Sigmoid colon (tissue), 7 donors: Measurements from ENCODE around the gene CSTA. TPM values are rescaled to one million over a fixed set of nuclear protein-coding genes. Genes with fewer than 3 reads are reported as not detected.

Experiments used
- DNase-seq: peaks from one replicate; pipeline ENCODE4 v3.0.0-alpha.2; 2019
- H3K27ac ChIP-seq, 4 donors: fragments of 200-600 bp; sonication (generic); one replicate each; pipeline ENCODE4 v1.5.1; 2016 to 2019; ENCODE audit warnings: mild to moderate bottlenecking in 1 of 4
- H3K27me3 ChIP-seq, 3 donors: fragments of 200-600 bp; sonication (generic); one replicate each; pipeline ENCODE4 v1.5.1; 2019; ENCODE audit warnings: mild to moderate bottlenecking in 1 of 3
- H3K36me3 ChIP-seq, 4 donors: fragments of 200-600 bp; sonication (generic); one replicate each; pipeline ENCODE4 v1.5.1; 2016 to 2019
- H3K4me1 ChIP-seq, 4 donors: fragments of 200-600 bp; sonication (generic); one replicate each; pipeline ENCODE4 v1.5.1; 2017 to 2019
- H3K4me3 ChIP-seq, 4 donors: fragments of 200-600 bp; sonication (generic); one replicate each; pipeline ENCODE4 v1.5.1; 2017 to 2019; ENCODE audit warnings: mild to moderate bottlenecking in 2 of 4, moderate library complexity in 1 of 4
- H3K9me3 ChIP-seq, 4 donors: fragments of 200-600 bp in 3 of 4; sonication (generic) in 3 of 4; one replicate each; pipeline versions ENCODE4 v1.5.1 to v1.6.1; 2013 to 2019
- CTCF ChIP-seq, 4 experiments: fragments of 450-650 bp in 3 of 4; fragments of 200-600 bp in 1 of 4; IDR thresholded peaks; one replicate each; pipeline ENCODE4 v1.5.1; 2016 to 2019; ENCODE audit warnings: antibody characterized with exemption in 4 of 4, mild to moderate bottlenecking in 3 of 4, moderate library complexity in 2 of 4
- EP300 ChIP-seq, 4 donors: sonication (generic); formaldehyde crosslinking; IDR thresholded peaks; one replicate each; pipeline ENCODE4 v1.6.1; 2017; ENCODE audit warnings: antibody characterized with exemption in 4 of 4
- POLR2A ChIP-seq, 2 donors: fragments of 450-650 bp; IDR thresholded peaks; one replicate each; pipeline ENCODE4 v1.6.1; 2016; ENCODE audit warnings: antibody characterized with exemption in 2 of 2, mild to moderate bottlenecking in 2 of 2, moderate library complexity in 2 of 2
- POLR2AphosphoS5 ChIP-seq, 4 donors: sonication (generic); formaldehyde crosslinking; IDR thresholded peaks; one replicate each; pipeline ENCODE4 v1.6.1; 2017; ENCODE audit warnings: antibody characterized with exemption in 4 of 4
- WGBS, 2 donors: extraction: QIAGEN DNeasy Blood & Tissue Kit; methylation state at CpG; one replicate each; pipeline ENCODE4 v1.1.7; 2013; 5-methylcytosine and 5-hydroxymethylcytosine counted together
- intact Hi-C: fragments of 100-400 bp; cut with DNase I; formaldehyde crosslinking; loops from one replicate; pipeline ENCODE4 v1.15.1; 2023
- polyA plus RNA-seq, 3 donors: library from polyadenylated mRNA; stranded (reverse); fragments of 200-250 nt; gene quantifications; one replicate each; pipeline ENCODE4 v1.2.3, GENCODE V29; 2013
- total RNA-seq, 4 donors: library from RNA; depleted of rRNA; stranded (reverse); fragments of >200 nt; gene quantifications; one replicate each; pipeline ENCODE4 v1.1.0, GENCODE V29; 2016
- donor health status: healthy with polysubstance abuse.
- donor health status: Bipolar disorder and iron deficiency.
- donor health status: healthy.

CSTA gene
- total and polyA plus RNA-seq, 7 donors = 1.9 to 20.4 (median 9.9) TPM; not detected in 2

- intact Hi-C loops = no loop called here
- H3K27ac ChIP-seq = peak overlapping the region in 1 of 4 donors; percentile 48
Measured at GRCh38 chr3:122295266-122296062, 29.6 kb upstream of the CSTA start.

GRCh38 chr3:122298239-122298638, 26.8 kb upstream of the CSTA start:
- Histone ChIP-seq H3K4me3 (no peak overlapping the region), H3K27ac (no peak overlapping the region), H3K9me3 (peaks cover 0 to 3% (median 1%) of the 10 kb centered on the region in 4 donors), H3K36me3 (no peaks in the 10 kb centered on the region), H3K4me1 (peaks cover 0 to 8% (median 0%) of the 10 kb centered on the region in 4 donors), H3K27me3 (no peaks in the 10 kb centered on the region)
- intact Hi-C loops = no loop called here
- no peak for DNase-seq
- 49 to 75% methylated on average over 2 of the region's 2 CpGs for WGBS, 2 donors
- TF ChIP-seq CTCF (IDR thresholded peaks at IDR 0.05) (no peak), POLR2A (IDR thresholded peaks at IDR 0.05) (no peak), EP300 (IDR thresholded peaks at IDR 0.05) (no peak), POLR2AphosphoS5 (IDR thresholded peaks at IDR 0.05) (no peak)

More at GRCh38 chr3:122295266-122296062, 29.6 kb upstream of the CSTA start:
- peaks cover 0 to 3% (median 1%) of the 10 kb centered on the region in 4 donors for H3K9me3 ChIP-seq
- no peak for DNase-seq
- H3K4me1 ChIP-seq = peaks cover 0 to 8% (median 0%) of the 10 kb centered on the region in 4 donors
- no peaks in the 10 kb centered on the region for H3K36me3 ChIP-seq
- H3K4me3 ChIP-seq = no peak overlapping the region
- TF ChIP-seq POLR2AphosphoS5 (IDR thresholded peaks at IDR 0.05) (no peak), EP300 (IDR thresholded peaks at IDR 0.05) (no peak), CTCF (IDR thresholded peaks at IDR 0.05) (no peak), POLR2A (IDR thresholded peaks at IDR 0.05) (no peak)
- no peaks in the 10 kb centered on the region for H3K27me3 ChIP-seq
- WGBS, 2 donors = 44 to 46% methylated on average over 5 of the region's 5 CpGs

GRCh38 chr3:122299215-122299614, 25.8 kb upstream of the CSTA start:
- Histone ChIP-seq H3K9me3 (peaks cover 0 to 3% (median 1%) of the 10 kb centered on the region in 4 donors), H3K27ac (no peak overlapping the region), H3K4me3 (no peak overlapping the region), H3K36me3 (no peaks in the 10 kb centered on the region), H3K27me3 (no peaks in the 10 kb centered on the region), H3K4me1 (peaks cover 0 to 8% (median 0%) of the 10 kb centered on the region in 4 donors)
- no peak for DNase-seq
- TF ChIP-seq CTCF (IDR thresholded peaks at IDR 0.05) = no peak
- no peak for TF ChIP-seq EP300 (IDR thresholded peaks at IDR 0.05)
- TF ChIP-seq POLR2A (IDR thresholded peaks at IDR 0.05) = no peak
- TF ChIP-seq POLR2AphosphoS5 (IDR thresholded peaks at IDR 0.05) = no peak
- intact Hi-C loops = no loop called here

- intact Hi-C loops = no loop called here
- H3K36me3 ChIP-seq = no peaks in the 10 kb centered on the region
Measured at GRCh38 chr3:122299872-122300460, 25.1 kb upstream of the CSTA start.

More at GRCh38 chr3:122299872-122300460, 25.1 kb upstream of the CSTA start:
- peaks cover 0 to 8% (median 0%) of the 10 kb centered on the region in 4 donors for H3K4me1 ChIP-seq
- TF ChIP-seq POLR2AphosphoS5 (IDR thresholded peaks at IDR 0.05) (no peak), EP300 (IDR thresholded peaks at IDR 0.05) (no peak), POLR2A (IDR thresholded peaks at IDR 0.05) (no peak), CTCF (IDR thresholded peaks at IDR 0.05) (no peak)
- 88 to 92% methylated on average over 12 of the region's 12 CpGs for WGBS, 2 donors
- H3K4me3 ChIP-seq = no peak overlapping the region
- H3K27ac ChIP-seq = no peak overlapping the region
- H3K9me3 ChIP-seq = peaks cover 0 to 3% (median 1%) of the 10 kb centered on the region in 4 donors
- H3K27me3 ChIP-seq = no peaks in the 10 kb centered on the region
- DNase-seq = no peak
